GM10266 (cell line): ENCODE data around the gene DOCK4.

ENCODE experiments used
- DNase-seq: peaks from one replicate; pipeline ENCODE4 v3.0.0; 2012; ENCODE audit errors: extremely low spot score
- CTCF ChIP-seq: IDR thresholded peaks from 2 replicates; pipeline ENCODE4 v1.5.1; 2012; ENCODE audit warnings: mild to moderate bottlenecking, low read depth; ENCODE audit not compliant: control insufficient read depth, insufficient read depth; ENCODE audit errors: missing control alignments

DOCK4 gene

GRCh38 chr7:111821046-111821445 is 385.2 kb downstream of the DOCK4 start:
- no peak for TF ChIP-seq CTCF
- DNase-seq, result no peak

GRCh38 chr7:111820621-111821020 is 385.6 kb downstream of the DOCK4 start:
- no peak for TF ChIP-seq CTCF
- no peak for DNase-seq

- no peak for DNase-seq
- TF ChIP-seq CTCF, result no peak
These were observed 386.1 kb downstream of the DOCK4 start for GRCh38 chr7:111820121-111820520.

- no peak for DNase-seq
- no peak for TF ChIP-seq CTCF
These were observed 390.8 kb downstream of the DOCK4 start for GRCh38 chr7:111815354-111815753.

- TF ChIP-seq CTCF, result no peak
- no peak for DNase-seq
These were observed 392.9 kb downstream of the DOCK4 start for GRCh38 chr7:111813306-111813705.

- DNase-seq, result no peak
- no peak for TF ChIP-seq CTCF
These were observed 400.0 kb downstream of the DOCK4 start for GRCh38 chr7:111806232-111806631.

- no peak for TF ChIP-seq CTCF
- no peak for DNase-seq
These were observed 403.0 kb downstream of the DOCK4 start for GRCh38 chr7:111803015-111803758.
